GM18873 (cell line): ENCODE data around the gene EXD3.
"Not testable (repeated sequence)": the region's sequence is repeated elsewhere in the genome, so short reads cannot be mapped to it uniquely, and the experiment has no call there.

ENCODE experiments used
- ATAC-seq: cut with Tn5 transposase; IDR thresholded peaks from one replicate; pipeline ENCODE4 v1.9.1; 2021; ENCODE audit warnings: mild to moderate bottlenecking, moderate library complexity, moderate number of reproducible peaks; ENCODE audit not compliant: unreplicated experiment, low FRiP score

Gene EXD3

DNA sequence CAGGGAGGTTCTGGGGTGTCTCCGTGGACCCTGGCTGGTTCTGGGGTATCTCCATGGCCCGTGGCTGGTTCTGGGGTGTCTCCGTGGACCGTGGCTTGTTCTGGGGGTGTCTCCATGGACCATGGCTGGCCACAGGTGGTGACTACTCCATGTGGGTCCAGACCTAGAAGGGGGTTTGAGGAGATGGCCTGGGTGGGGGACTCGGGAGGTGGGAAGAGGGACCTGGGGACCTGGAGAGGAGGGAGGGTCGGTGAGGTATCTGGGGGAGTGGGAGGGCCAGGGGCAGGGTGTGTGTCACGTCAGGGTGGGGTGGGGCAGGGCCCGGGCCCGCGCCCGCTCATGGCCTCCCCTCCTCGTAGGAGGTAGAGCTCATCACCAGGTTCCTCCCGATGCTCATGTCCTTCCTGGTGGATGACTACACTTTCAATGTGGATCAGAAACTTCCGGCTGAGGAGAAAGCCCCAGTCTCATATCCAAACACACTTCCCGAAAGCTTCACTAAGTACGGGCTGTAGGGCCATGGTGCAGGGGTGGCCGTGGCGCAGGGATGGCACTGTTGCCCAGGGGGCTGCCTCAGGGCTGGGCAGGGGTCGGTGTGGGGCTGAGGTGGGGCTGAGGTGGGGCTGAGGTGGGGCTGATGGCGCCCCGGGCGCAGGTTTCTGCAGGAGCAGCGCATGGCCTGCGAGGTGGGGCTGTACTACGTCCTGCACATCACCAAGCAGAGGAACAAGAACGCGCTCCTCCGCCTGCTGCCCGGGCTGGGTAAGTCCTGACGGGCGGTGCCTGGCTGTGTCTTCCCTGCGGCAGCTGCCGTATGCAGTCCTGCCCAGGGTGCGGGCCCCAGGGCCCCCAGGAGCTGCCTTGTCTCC, 156.1 kb downstream of the EXD3 start:
- ATAC-seq = no peak

GRCh38 chr9:137266162-137266527, 156.8 kb downstream of the EXD3 start:
- no peak for ATAC-seq

DNA sequence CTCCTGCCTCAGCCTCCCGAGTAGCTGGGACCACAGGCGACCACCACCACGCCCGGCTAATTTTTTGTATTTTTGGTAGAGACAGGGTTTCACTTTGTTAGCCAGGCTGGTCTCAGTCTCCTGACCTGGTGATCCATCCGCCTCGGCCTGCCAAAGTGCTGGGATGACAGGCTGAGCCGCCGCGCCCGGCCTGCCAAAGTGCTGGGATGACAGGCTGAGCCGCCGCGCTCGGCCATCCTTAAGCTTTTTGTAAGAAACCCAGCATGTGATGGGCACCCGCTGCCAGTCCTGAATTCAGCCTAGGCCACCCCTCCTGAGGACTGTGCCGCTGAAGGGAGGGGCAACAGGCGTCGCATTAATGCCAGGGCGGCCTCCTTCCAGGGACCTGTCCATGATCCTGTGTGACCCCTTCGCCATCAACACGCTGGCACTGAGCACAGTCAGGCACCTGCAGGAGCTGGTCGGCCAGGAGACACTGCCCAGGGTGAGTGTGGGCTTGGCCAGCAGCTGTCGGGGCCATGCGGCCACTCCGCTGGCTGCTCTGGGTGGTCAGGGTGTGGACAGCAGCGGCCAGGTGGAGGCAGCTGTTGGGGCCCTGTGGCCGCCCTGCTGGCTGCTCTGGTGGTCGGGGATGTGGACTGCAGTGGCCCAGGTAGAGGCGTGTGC, 157.3 kb downstream of the EXD3 start:
- no peak for ATAC-seq

- no peak for ATAC-seq
Observed at GRCh38 chr9:137264067-137264466, 158.9 kb downstream of the EXD3 start.

GRCh38 chr9:137263506-137263905, 159.5 kb downstream of the EXD3 start:
- no peak for ATAC-seq

GRCh38 chr9:137262909-137263285, 160.1 kb downstream of the EXD3 start:
- ATAC-seq = no peak

GRCh38 chr9:137262173-137262908, 160.6 kb downstream of the EXD3 start:
- not testable (repeated sequence) for ATAC-seq
